Umbilical cord (tissue), 2 donors: Measurements from ENCODE around the gene MRPL2. TPM values are rescaled to one million over a fixed set of nuclear protein-coding genes. Genes with fewer than 3 reads are reported as not detected.
A peak's percentile ranks its signal among the peaks of the same experiment; 100 is the strongest.
"Not testable (repeated sequence)": the region's sequence is repeated elsewhere in the genome, so short reads cannot be mapped to it uniquely, and the experiment has no call there.

Source experiments
- DNase-seq: peaks from one replicate; pipeline ENCODE4 v3.0.0-alpha.2; 2015; ENCODE audit warnings: low spot score
- total RNA-seq: library from RNA; depleted of rRNA; stranded (reverse); fragments of >200 nt; gene quantifications from one replicate; pipeline ENCODE4 v1.2.3, GENCODE V29; 2014; ENCODE audit warnings: low replicate concordance; ENCODE audit not compliant: insufficient read depth

MRPL2 gene
- total RNA-seq, 1 donor from 2014 or later, result 12.8 TPM

- peak; percentile 99 for DNase-seq
These were observed 5.6 kb downstream of the MRPL2 start, which contains the start of gene CUL7 for GRCh38 chr6:43053545-43054205. Gene CUL7, minus strand, starts transcription at chr6:43053851. Its CDS starts 1,063 bp downstream, at chr6:43052788.

DNA sequence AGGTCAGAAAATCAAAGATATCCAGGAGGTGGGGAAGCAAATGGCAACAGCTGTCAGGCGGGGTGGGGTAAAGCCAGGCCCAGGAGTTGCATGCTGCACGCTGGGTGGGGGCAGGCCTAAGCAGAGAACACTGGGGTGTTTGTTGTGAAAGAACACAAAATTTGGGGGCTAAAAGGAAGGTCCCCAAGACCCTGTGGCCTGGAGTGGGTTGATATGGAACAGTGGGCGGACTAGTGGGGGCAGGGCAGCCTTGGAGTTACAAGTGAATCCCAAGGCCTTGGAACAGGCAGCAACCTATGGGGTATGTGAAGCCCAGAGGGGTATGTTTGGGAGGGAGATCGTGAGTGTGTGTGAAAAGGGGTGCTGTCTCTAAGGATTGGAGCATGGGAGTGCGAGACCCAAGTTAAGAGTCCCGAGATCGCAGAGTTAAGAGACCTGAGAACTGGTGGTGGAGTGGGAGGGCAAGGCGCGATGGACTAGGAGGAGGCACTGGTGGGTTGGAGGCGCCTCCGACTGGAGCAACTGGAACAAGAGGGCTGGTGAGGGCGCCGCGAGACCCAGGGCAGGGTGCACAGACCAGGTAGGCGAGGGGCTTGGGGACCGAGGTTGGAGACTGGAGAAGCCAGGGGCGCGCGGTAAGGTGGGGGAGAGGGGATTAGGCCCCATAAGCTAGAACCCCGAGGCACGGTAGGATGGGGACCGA is 6.2 kb downstream of the MRPL2 start:
- DNase-seq, result peak; percentile 57

DNA sequence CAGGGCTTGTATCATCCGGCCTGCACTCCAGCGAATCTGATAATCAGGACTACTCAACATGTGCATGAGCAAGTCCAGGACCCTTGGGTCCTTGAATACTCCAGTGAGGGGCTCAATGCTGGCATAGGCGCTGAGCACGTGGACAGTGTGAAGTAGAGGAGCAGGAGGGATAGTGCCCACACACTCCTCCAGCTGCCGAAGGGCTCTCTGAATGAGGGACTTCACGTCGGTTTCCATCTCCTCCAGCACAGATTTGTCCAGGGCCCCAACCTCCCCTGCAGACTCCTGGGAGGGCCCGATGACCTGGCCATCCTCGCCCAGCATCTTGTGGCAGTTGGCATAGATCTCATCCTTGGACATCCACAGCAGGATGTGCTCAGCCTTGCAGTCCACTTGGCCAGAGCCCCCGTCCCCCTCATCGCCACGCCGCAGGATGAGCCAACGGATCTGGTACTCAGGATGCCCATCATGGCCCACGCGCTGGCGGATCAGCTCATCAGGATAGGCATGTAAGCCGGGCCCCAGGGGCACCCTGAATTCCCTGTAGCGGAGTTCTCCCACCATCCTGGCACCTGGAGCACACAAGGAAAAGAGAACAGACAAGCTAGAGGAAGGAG is 6.9 kb downstream of the MRPL2 start:
- DNase-seq, result peak; percentile 37

GRCh38 chr6:43050981-43051380 is 8.3 kb downstream of the MRPL2 start:
- DNase-seq, result no peak

GRCh38 chr6:43047998-43048397 is 11.2 kb downstream of the MRPL2 start:
- no peak for DNase-seq

DNA sequence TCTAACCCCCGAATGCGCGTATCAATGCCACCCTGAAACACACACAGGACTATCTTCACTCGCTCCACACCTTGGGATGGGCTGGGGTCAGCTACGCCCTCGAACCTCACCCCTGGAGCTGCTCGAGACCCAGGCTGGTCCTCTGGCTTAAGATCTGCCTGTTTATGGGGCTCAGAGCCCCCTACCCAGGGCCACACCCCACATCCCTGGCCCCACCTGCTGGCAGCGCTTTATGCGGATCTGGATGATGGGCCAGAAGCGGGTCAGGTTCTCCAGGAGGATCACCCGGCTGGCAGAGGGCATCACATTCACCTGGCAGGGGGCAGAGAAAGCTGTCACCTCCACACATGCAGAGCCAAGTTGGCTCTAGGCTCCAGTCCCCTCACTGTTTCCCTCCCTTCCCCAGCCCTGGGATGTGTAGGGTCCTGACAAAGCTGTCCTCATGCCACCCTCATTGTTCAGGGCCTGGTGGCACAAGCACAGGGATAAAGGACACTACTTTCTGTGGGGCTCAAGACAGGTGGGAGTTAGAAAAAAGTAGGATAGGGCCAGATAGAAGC is 13.8 kb downstream of the MRPL2 start:
- no peak for DNase-seq

- DNase-seq, result no peak
These were observed 15.9 kb downstream of the MRPL2 start for GRCh38 chr6:43043310-43043709.

DNA sequence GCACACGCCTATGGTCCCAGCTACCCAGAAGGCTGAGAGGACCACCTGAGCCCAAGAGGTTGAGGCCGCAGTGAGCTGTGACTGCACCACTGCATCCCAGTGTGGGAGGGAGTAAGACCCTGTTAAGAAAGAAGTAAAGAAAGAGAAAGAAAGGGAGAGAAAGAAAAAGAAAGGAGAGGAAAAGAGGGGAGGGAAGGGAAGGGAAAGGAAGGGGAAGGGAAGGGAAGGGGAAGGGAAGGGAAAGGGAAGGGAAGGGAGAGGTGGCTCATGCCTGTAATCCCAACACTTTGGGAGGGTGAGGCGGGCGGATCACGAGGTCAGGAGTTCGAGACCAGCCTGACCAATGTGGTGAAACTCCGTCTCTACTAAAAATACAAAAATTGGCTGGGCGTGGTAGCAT is 17.8 kb downstream of the MRPL2 start:
- DNase-seq, result not testable (repeated sequence)

- no peak for DNase-seq
These were observed 18.5 kb downstream of the MRPL2 start for GRCh38 chr6:43040542-43041257.

DNA sequence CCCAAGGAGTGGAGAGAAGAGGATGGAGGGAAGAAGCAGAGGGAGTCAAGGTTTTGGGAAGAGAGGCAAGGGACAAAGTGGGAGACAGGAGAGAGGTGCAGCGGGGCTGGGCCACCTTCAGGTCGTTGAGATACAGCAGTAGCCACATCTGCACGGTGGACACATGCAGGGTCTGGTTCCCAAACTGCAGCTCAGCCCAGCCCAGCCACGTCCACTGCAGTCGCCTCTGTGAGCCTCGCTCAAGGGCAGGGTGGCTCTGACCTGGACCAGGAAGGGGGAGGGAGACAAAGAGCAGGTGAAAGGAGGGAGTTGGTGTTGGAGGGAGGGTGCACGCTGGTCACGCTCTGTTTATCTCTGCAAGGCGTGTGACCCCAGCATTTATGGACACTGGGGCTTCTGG is 20.5 kb downstream of the MRPL2 start:
- DNase-seq, result no peak

DNA sequence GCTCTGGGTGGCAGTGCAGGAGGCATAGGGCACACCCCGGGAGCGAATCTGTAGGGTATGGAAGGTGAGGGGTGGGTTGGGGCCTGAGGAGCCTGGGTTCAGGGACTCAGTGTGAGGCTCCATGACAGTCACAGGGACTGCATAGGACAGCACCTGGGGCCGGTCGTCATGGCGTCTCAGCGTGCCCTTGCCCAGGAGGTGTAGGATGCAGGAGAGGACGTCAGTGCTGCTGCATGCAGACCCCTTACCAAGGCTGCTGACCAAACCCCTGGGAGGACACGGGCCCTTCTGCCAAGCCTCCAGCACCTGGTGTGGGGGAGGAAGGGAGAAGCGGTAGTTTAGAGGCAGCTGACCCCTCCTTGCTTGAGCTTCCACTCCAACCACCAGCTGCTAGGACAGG is 21.5 kb downstream of the MRPL2 start:
- no peak for DNase-seq

GRCh38 chr6:43037197-43037596 is 22.0 kb downstream of the MRPL2 start:
- DNase-seq, result no peak

DNA sequence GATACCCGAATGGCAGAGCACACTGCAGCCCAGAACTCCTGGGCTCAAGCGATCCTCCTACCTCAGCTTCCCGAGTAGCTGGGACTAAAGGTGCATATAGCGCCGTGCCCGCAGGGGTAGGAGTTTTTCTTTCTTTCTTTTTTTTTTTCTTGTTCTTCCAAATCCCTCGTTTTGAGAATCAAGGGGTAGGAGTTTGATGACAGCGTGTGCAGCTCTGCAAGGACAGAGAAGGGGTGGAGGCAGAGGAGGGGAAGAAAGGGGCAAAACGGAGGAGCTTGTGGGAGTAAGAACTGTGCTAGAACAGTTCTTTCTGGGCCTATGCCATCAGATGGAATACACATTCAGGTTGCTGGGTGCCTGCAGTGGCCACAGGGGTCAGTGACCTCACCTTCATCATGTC is 22.5 kb downstream of the MRPL2 start:
- no peak for DNase-seq

DNA sequence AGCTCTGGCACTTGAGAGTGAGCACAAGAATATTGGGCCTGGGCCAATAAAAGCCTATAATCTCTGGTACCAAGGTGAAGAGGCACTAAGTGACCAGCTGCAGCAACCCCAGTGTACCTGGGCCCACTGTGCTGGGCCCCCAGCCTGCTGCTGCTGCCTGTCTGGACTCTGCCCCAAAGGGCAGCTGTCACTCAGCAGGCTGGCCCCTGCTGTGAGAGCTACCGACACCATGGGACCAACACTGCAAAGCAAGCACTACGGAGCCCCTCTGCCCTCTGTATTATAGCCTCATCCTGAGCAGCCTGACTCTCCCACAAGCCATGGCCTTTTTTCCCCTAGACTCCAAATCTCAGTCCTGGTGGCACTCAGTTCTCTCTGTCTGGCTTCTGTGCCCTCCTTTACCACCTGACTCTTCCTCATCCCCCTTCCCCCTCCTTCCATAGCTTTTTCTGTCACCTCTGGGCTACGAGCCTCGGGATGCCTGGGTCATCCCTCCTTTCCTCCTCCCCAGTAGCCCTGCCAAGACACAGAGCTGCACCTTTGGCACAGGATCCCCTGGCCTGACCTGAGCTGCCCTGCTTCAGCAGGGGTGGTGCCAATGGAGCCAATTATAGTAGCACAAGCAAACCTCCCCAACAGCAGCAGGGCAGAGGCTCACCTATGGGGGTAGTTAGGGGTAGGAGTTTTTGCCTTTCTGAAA is 23.6 kb downstream of the MRPL2 start:
- DNase-seq, result no peak

DNA sequence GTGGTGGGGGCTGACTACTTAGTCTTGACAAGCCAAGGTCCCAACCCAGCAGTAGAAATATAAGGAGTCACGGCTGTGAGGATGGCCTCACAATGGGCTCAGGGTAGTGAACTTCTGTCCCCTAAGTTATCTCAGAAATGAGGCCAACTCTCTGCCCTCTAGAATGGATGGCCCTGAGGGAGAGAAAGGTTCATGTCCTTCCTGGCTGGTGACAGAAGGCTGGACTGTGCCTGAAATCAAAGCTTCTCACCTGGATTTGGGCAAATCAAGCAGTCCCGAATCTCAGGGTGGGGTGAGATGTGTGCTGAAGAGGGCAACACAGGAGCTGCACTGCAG is 25.1 kb downstream of the MRPL2 start:
- DNase-seq, result no peak

DNA sequence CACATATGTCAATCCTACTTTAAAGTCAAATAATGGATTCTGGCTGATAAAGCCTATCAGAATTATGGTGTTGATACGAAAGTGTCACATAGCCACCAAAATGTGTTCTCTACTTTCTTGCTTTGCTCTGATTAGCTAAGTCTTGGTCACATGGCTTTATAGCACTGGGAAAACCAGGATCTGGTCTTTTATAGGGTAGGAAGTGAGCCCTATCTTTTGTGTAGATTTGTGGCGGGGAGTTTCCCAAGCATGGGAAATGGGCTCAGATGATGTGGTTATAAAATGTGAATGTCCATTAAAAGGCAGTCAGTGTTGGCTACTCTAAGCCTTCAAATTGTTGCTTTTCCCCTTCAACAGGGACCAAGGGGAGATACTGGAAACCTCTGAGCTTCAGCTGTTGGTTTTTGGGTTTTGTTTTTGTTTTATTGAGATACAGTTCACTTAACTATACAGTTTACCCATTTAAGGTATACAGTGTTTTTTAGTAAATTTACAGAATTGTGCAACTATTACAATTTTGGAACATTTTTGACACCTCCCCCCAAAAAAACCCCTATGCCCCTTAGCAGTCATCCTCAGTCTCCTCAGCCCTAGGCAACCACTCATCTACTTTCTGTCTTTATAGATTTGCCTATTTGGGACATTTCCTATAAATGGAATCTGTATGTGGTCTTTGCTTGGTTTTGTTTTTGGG is 25.6 kb downstream of the MRPL2 start:
- DNase-seq, result no peak

DNA sequence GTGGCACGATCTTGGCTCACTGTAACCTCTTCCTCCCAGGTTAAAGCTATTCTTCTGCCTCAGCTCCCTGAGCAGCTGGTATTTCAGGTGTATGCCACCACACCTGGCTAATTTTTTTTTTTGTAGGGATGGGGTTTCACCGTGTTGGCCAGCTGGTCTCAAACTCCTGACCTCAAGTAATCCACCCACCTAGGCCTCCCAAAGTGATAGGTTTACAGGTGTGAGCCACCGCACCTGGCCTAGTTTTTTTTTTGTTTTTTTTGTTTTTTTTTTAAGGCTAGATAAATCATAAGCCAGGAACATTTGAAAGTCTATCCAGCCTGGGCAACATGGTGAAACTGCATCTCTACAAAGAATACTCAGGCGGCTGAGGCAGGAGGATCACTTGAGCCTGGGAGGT is 26.9 kb downstream of the MRPL2 start:
- no peak for DNase-seq

DNA sequence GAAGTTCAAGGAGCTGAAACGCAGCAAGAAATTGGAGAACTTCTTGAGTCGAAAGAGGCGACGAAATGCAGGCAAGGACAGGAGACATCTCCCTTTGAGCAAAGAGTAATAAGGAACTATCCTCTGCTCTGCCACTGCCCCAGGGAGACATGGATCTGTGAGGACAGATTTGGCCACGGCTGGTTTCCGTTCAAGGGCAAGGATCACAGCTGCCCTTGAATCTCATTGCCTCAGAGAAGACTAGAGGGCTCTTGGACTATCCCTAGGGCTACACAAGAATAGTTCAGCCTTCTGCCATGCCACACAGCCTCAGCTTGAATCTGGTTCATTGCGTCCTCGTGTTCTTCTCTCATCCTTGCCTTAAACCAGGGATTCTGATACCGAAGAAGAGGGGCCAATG is 30.1 kb downstream of the MRPL2 start:
- DNase-seq, result no peak

DNA sequence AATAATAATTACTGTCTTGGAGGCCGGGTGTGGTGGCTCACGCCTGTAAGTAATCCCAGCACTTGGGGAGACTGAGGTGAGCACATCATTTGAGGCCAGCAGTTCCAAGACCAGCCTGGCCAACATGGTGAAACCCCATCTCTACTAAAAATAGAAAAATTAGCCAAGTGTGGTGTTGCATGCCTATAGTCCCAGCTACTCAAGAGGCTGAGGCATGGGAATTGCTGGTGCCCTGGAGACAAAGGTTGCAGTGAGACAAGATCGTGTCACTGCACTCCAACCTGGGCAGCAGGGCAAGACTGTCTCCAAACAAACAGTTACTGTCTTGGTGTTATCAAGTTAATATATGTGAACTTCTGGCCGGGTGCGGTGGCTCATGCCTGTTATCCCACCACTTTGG is 32.9 kb downstream of the MRPL2 start:
- no peak for DNase-seq

DNA sequence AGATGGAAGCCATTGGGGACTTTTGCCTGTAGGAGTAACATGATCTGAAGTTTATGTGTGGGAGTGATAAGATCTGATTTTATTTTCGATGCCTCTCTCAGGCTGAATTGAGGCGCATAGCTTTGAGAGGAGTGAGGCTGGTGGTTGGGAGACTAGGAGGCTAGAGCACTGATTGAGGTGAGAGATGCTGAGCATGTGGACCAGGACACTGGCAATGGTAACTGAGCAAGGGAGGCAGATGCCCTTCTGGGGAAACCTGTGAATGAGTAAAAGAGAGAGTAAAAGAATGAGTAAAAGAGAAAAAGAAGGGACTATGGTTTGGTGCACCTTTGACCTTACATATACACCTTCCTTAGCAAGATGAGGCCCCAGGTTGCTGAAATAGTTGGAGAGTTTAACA is 34.8 kb downstream of the MRPL2 start:
- DNase-seq, result no peak
